Mesenchymal stem cell (in vitro differentiated cells and primary cell): Measurements from ENCODE around the gene F11. TPM values are rescaled to one million over a fixed set of nuclear protein-coding genes. Genes with fewer than 3 reads are reported as not detected.

ENCODE experiments used
- DNase-seq: peaks from one replicate; pipeline ENCODE4 v3.0.0-alpha.2; 2013
- H2AFZ ChIP-seq: one replicate; pipeline ENCODE4 v1.6.1; 2013; ENCODE audit warnings: low read depth, mild to moderate bottlenecking, control low read depth, inconsistent platforms, low read length, moderate library complexity
- H2AK5ac ChIP-seq: 2 replicates; pipeline ENCODE4 v1.6.1; 2013; ENCODE audit warnings: low read length, moderate library complexity, mild to moderate bottlenecking, inconsistent platforms; ENCODE audit not compliant: severe bottlenecking
- H2BK120ac ChIP-seq: one replicate; pipeline ENCODE4 v1.6.1; 2013; ENCODE audit warnings: low read depth, mild to moderate bottlenecking, inconsistent platforms, low read length, moderate library complexity
- H2BK12ac ChIP-seq, 2 experiments: one replicate each; pipeline ENCODE4 v1.6.1; 2013; ENCODE audit warnings: inconsistent platforms in 2 of 2, low read length in 2 of 2, mild to moderate bottlenecking in 2 of 2, moderate library complexity in 2 of 2, control low read depth in 1 of 2
- H2BK15ac ChIP-seq: one replicate; pipeline ENCODE4 v1.6.1; 2013; ENCODE audit warnings: mild to moderate bottlenecking, low read depth, inconsistent platforms; ENCODE audit not compliant: poor library complexity, severe bottlenecking
- H2BK5ac ChIP-seq: 2 replicates; pipeline ENCODE4 v1.6.1; 2013; ENCODE audit warnings: low read depth, mild to moderate bottlenecking, low read length, control low read depth, inconsistent platforms; ENCODE audit not compliant: poor library complexity, severe bottlenecking
- H3K14ac ChIP-seq, 2 experiments: one replicate each; pipeline ENCODE4 v1.6.1; 2013; ENCODE audit warnings: inconsistent platforms in 2 of 2, low read length in 2 of 2, control low read depth in 1 of 2, mild to moderate bottlenecking in 1 of 2, moderate library complexity in 1 of 2
- H3K18ac ChIP-seq, 2 experiments: one replicate each; pipeline ENCODE4 v1.6.1; 2013; ENCODE audit warnings: inconsistent platforms in 2 of 2, low read length in 2 of 2, control low read depth in 1 of 2, low read depth in 1 of 2, mild to moderate bottlenecking in 1 of 2
- H3K23ac ChIP-seq, 2 experiments: one replicate each; pipeline ENCODE4 v1.6.1; 2013; ENCODE audit warnings: inconsistent platforms in 2 of 2, low read length in 2 of 2, mild to moderate bottlenecking in 2 of 2, moderate library complexity in 2 of 2, control low read depth in 1 of 2
- H3K27ac ChIP-seq: 2 replicates; pipeline ENCODE4 v1.5.1; 2013; ENCODE audit warnings: mild to moderate bottlenecking, moderate library complexity, low read length, control low read depth, inconsistent platforms; ENCODE audit not compliant: poor library complexity, severe bottlenecking
- H3K27me3 ChIP-seq, 2 experiments: 2 replicates each; pipeline versions ENCODE4 v1.6.1 to v1.7.0; 2013; ENCODE audit warnings: low read length in 2 of 2, mild to moderate bottlenecking in 2 of 2, moderate library complexity in 2 of 2, control low read depth in 1 of 2, inconsistent platforms in 1 of 2; ENCODE audit not compliant: control insufficient read depth in 1 of 2, insufficient read depth in 1 of 2
- H3K36me3 ChIP-seq, 2 experiments: 2 replicates each; pipeline versions ENCODE4 v1.6.1 to v1.7.0; 2013; ENCODE audit warnings: low read length in 2 of 2, control low read depth in 1 of 2, inconsistent platforms in 1 of 2, low read depth in 1 of 2, mild to moderate bottlenecking in 1 of 2; ENCODE audit not compliant: insufficient read depth in 2 of 2, control insufficient read depth in 1 of 2
- H3K4ac ChIP-seq, 2 experiments: one replicate each; pipeline ENCODE4 v1.6.1; 2013; ENCODE audit warnings: inconsistent platforms in 2 of 2, low read length in 2 of 2, mild to moderate bottlenecking in 2 of 2, moderate library complexity in 2 of 2, control low read depth in 1 of 2, low read depth in 1 of 2
- H3K4me1 ChIP-seq: 2 replicates; pipeline ENCODE4 v1.6.1; 2013; ENCODE audit warnings: low read depth, low read length, control low read depth; ENCODE audit not compliant: control insufficient read depth, insufficient read depth
- H3K4me2 ChIP-seq: 2 replicates; pipeline ENCODE4 v1.6.1; 2013; ENCODE audit warnings: low read length, mild to moderate bottlenecking, inconsistent platforms; ENCODE audit not compliant: poor library complexity, severe bottlenecking
- H3K4me3 ChIP-seq, 2 experiments: 2 replicates each; pipeline versions ENCODE4 v1.5.1 to v1.7.0; 2013; ENCODE audit warnings: low read length in 2 of 2, mild to moderate bottlenecking in 2 of 2, control low read depth in 1 of 2, low read depth in 1 of 2; ENCODE audit not compliant: insufficient read depth in 1 of 2
- H3K79me1 ChIP-seq: replicated peaks from 2 replicates; pipeline ENCODE4 v1.6.1; 2013; ENCODE audit warnings: mild to moderate bottlenecking, control low read depth, low read length, inconsistent platforms; ENCODE audit not compliant: poor library complexity, severe bottlenecking
- H3K9ac ChIP-seq: 2 replicates; pipeline ENCODE4 v1.7.0; 2013; ENCODE audit warnings: mild to moderate bottlenecking, low read length, moderate library complexity
- H3K9me3 ChIP-seq: 2 replicates; pipeline ENCODE4 v1.7.0; 2013; ENCODE audit warnings: mild to moderate bottlenecking, low read length; ENCODE audit not compliant: control insufficient read depth
- H4K8ac ChIP-seq: one replicate; pipeline ENCODE4 v1.6.1; 2013; ENCODE audit warnings: inconsistent platforms, mild to moderate bottlenecking, low read length, moderate library complexity
- H4K91ac ChIP-seq: one replicate; pipeline ENCODE4 v1.6.1; 2013; ENCODE audit warnings: mild to moderate bottlenecking, low read length, inconsistent platforms
- WGBS: methylation state at CpG from one replicate; pipeline ENCODE4 v1.1.7; 2013; ENCODE audit warnings: mixed read lengths; 5-methylcytosine and 5-hydroxymethylcytosine counted together
- polyA plus RNA-seq, 2 experiments: library from polyadenylated mRNA; stranded (reverse); fragments of 200-250 nt; gene quantifications; one replicate each; pipeline ENCODE4 v1.2.3, GENCODE V29; 2013

F11 gene
- not detected for polyA plus RNA-seq (2013, experiment 1 of 2)
- polyA plus RNA-seq (2013, experiment 2 of 2) = not detected

GRCh38 chr4:186265683-186266652 lies at the start of gene F11:
Gene F11 (plus strand): TSS chr4:186266189. CDS start chr4:186267137, 948 bp downstream.
- H2BK12ac ChIP-seq = no peak within 1 kb of the TSS
- no peak within 1 kb of the TSS for H4K91ac ChIP-seq
- H2AK5ac ChIP-seq = no peak within 1 kb of the TSS
- H3K27me3 ChIP-seq = no peaks in the 10 kb centered on the region
- H2BK15ac ChIP-seq = no peak within 1 kb of the TSS
- H3K4me1 ChIP-seq = peaks cover 2% of the 10 kb centered on the region
- no peak within 1 kb of the TSS for H4K8ac ChIP-seq
- DNase-seq = no peak
- no peak within 1 kb of the TSS for H3K27ac ChIP-seq
- no peak within 1 kb of the TSS for H3K14ac ChIP-seq
- peak within 1 kb of the TSS in 1 of 2 experiments; percentile 12 for H3K4me3 ChIP-seq
- no peak within 1 kb of the TSS for H2BK120ac ChIP-seq
- H3K23ac ChIP-seq = no peak within 1 kb of the TSS
- peak within 1 kb of the TSS; percentile 75 for H3K9ac ChIP-seq
- no peak within 1 kb of the TSS for H3K18ac ChIP-seq
- H3K4ac ChIP-seq = no peak within 1 kb of the TSS
- H3K79me1 ChIP-seq = no peaks in the 10 kb centered on the region
- H2AFZ ChIP-seq = no peak within 1 kb of the TSS
- H3K4me2 ChIP-seq = peak within 1 kb of the TSS; percentile 63
- no peaks in the 10 kb centered on the region for H3K36me3 ChIP-seq
- no peaks in the 10 kb centered on the region for H3K9me3 ChIP-seq
- H2BK5ac ChIP-seq = no peak within 1 kb of the TSS
- 86% methylated on average over 5 of the region's 10 CpGs for WGBS

GRCh38 chr4:186216465-186217024 lies 49.4 kb upstream of the F11 start:
- H3K4ac ChIP-seq = no peak overlapping the region
- H3K9ac ChIP-seq = no peak overlapping the region
- no peak overlapping the region for H4K8ac ChIP-seq
- H2BK12ac ChIP-seq = no peak overlapping the region
- WGBS = 83% methylated on average over 8 of the region's 8 CpGs
- no peak overlapping the region for H3K23ac ChIP-seq
- no peaks in the 10 kb centered on the region for H3K9me3 ChIP-seq
- H3K4me2 ChIP-seq = no peak overlapping the region
- no peak overlapping the region for H2BK5ac ChIP-seq
- no peaks in the 10 kb centered on the region for H3K4me1 ChIP-seq
- H3K27me3 ChIP-seq = peaks cover 0 to 4% of the 10 kb centered on the region in 2 experiments
- H3K36me3 ChIP-seq = peaks cover 0 to 7% of the 10 kb centered on the region in 2 experiments
- H3K27ac ChIP-seq = no peak overlapping the region
- no peak overlapping the region for H3K14ac ChIP-seq
- H2AFZ ChIP-seq = no peak overlapping the region
- no peaks in the 10 kb centered on the region for H3K79me1 ChIP-seq
- no peak overlapping the region for H3K18ac ChIP-seq
- H4K91ac ChIP-seq = no peak overlapping the region
- H2AK5ac ChIP-seq = no peak overlapping the region
- H2BK15ac ChIP-seq = no peak overlapping the region
- H3K4me3 ChIP-seq = peak overlapping the region in 1 of 2 experiments; percentile 28
- no peak overlapping the region for H2BK120ac ChIP-seq
- no peak for DNase-seq

GRCh38 chr4:186217733-186218293 lies 48.2 kb upstream of the F11 start:
- WGBS = 67% methylated on average over 1 of the region's 1 CpG

GRCh38 chr4:186221624-186222023 lies 44.4 kb upstream of the F11 start:
- Histone ChIP-seq H2BK120ac (no peak overlapping the region), H3K4me1 (peaks cover under 1% of the 10 kb centered on the region), H3K4me3 (no peak overlapping the region), H3K18ac (no peak overlapping the region), H3K4ac (no peak overlapping the region), H2AK5ac (no peak overlapping the region), H3K27me3 (no peaks in the 10 kb centered on the region), H2BK12ac (no peak overlapping the region), H3K79me1 (no peaks in the 10 kb centered on the region), H4K8ac (no peak overlapping the region), H3K23ac (no peak overlapping the region), H2BK15ac (no peak overlapping the region), H3K27ac (no peak overlapping the region), H4K91ac (no peak overlapping the region), H3K9ac (no peak overlapping the region), H3K14ac (no peak overlapping the region), H2AFZ (no peak overlapping the region), H2BK5ac (no peak overlapping the region), H3K36me3 (no peaks in the 10 kb centered on the region), H3K9me3 (peaks cover 2% of the 10 kb centered on the region), H3K4me2 (no peak overlapping the region)
- no peak for DNase-seq
- 92% methylated on average over 1 of the region's 1 CpG for WGBS

More at GRCh38 chr4:186217733-186218293, 48.2 kb upstream of the F11 start:
- H3K18ac ChIP-seq = no peak overlapping the region
- H2BK5ac ChIP-seq = no peak overlapping the region
- H2AFZ ChIP-seq = no peak overlapping the region
- no peak overlapping the region for H4K91ac ChIP-seq
- no peaks in the 10 kb centered on the region for H3K36me3 ChIP-seq
- no peak overlapping the region for H3K9ac ChIP-seq
- no peaks in the 10 kb centered on the region for H3K4me1 ChIP-seq
- H3K4me3 ChIP-seq = no peak overlapping the region
- H2BK12ac ChIP-seq = no peak overlapping the region
- H3K14ac ChIP-seq = no peak overlapping the region
- DNase-seq = no peak
- no peak overlapping the region for H3K4me2 ChIP-seq
- no peak overlapping the region for H3K27ac ChIP-seq
- peaks cover 0 to 4% of the 10 kb centered on the region in 2 experiments for H3K27me3 ChIP-seq
- no peak overlapping the region for H2BK15ac ChIP-seq
- H3K9me3 ChIP-seq = peaks cover 2% of the 10 kb centered on the region
- H4K8ac ChIP-seq = no peak overlapping the region
- no peak overlapping the region for H3K23ac ChIP-seq
- H2BK120ac ChIP-seq = no peak overlapping the region
- H3K4ac ChIP-seq = no peak overlapping the region
- H2AK5ac ChIP-seq = no peak overlapping the region
- no peaks in the 10 kb centered on the region for H3K79me1 ChIP-seq
